Uterus (tissue), 2 donors: ENCODE data around the gene ANKRD11.

Experiments
- CTCF ChIP-seq, 4 experiments: fragments of 200-600 bp in 2 of 4; fragments of 450-650 bp in 2 of 4; sonication (generic) in 2 of 4; IDR thresholded peaks; one replicate each; pipeline ENCODE4 v1.5.1; 2016 to 2019; ENCODE audit warnings: antibody characterized with exemption in 4 of 4, mild to moderate bottlenecking in 2 of 4, moderate library complexity in 1 of 4
- POLR2A ChIP-seq, 2 donors: fragments of 450-650 bp; IDR thresholded peaks; one replicate each; pipeline ENCODE4 v1.6.1; 2016; ENCODE audit warnings: antibody characterized with exemption in 2 of 2, mild to moderate bottlenecking in 1 of 2, moderate library complexity in 1 of 2

- TF ChIP-seq CTCF (IDR thresholded peaks at IDR 0.05) (no peak), POLR2A (IDR thresholded peaks at IDR 0.05) (no peak)
Observed at GRCh38 chr16:89274561-89275283, 215.6 kb downstream of the ANKRD11 start.
